22Rv1 (cell line): Measurements from ENCODE around the gene EEPD1.

Experiments used
- H3K27ac ChIP-seq: fragments of 450-650 bp; 2 replicates; pipeline ENCODE4 v1.5.1; 2017
- CTCF ChIP-seq: fragments of 450-650 bp; IDR thresholded peaks from 2 replicates; pipeline ENCODE4 v1.5.1; 2017; ENCODE audit warnings: mild to moderate bottlenecking
- ZFX ChIP-seq: fragments of 450-650 bp; IDR thresholded peaks from 2 replicates; pipeline ENCODE4 v1.6.1; 2017; ENCODE audit warnings: antibody characterized with exemption, borderline replicate concordance

EEPD1 gene

DNA sequence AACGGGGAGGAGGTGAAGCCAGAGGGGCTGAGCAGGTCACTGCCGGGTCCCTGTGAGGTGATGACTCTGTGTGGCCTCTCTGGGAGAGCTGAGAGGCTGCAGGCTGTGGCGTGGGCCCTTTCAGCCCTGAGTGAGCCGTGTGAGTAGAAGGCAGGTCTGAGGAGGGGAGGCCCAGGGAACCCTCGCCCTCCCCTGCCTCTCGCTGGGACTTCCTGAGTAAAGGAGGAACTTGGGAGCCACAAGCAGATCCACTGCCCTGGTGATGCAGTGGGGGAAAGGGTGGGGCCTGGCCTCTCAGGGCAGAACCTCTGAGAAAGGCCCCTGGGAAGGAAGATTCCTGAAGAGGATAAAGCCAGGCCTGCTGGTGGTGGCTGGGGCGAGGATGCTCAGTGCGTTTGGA lies 22.8 kb downstream of the EEPD1 start:
- no peak for TF ChIP-seq CTCF
- no peak for TF ChIP-seq ZFX
- no peak overlapping the region for H3K27ac ChIP-seq

DNA sequence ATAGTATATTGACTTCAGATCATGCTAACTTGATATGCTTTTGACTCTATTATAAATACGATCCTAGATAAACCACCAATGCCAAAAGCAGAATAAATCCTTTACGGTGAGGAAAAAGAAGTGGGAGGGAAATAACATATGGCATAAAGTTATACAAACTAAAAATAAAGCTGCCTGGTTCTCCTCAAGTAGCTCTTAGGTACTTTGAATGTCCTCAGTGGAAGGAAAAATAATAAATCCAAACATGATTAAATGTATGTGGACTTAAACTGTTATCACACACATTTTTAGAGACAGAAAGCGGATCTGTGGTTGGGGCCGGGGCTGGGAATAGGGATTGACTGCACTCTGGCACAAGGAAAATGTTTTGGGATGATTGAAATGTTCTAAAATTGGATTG lies 23.6 kb downstream of the EEPD1 start:
- TF ChIP-seq ZFX (no peak), CTCF (no peak)
- no peak overlapping the region for H3K27ac ChIP-seq

DNA sequence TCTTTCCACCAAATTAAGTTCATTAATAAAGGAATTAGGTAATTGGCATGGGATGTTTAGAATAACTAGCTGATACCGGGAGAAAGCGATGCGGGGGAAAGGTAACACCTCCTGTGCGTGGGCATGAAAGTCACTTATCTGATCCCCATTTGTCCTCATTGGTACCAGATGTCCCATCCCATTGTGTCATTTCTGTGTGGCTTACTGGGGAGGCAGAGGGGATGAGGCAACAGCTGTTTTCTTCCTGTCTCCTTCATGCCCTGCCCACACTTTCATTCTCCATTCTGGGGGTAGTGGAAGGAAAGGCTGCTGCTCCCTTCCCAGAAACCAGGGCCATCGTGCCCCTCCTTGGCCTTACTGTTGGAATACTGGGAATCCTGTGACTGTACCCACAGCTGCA lies 27.1 kb downstream of the EEPD1 start:
- no peak overlapping the region for H3K27ac ChIP-seq

DNA sequence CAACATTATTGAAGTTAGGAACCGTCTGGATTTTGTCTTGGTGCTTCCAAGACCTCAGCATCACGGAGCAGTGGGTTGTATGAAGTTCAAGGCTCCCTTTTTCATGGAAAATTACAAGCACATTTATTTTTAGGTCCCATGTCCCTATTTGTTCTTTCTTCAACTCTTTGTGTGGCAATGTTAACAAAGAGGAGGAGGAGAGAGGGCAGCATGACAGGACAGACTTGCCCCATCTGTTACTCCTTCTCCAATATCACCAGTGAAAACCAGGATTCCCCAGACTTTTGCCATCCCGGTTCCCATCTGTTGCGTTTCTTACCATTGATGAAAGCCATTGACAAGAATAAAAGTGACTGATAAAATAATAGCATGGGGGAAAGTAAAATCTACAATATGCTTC lies 28.6 kb downstream of the EEPD1 start:
- no peak overlapping the region for H3K27ac ChIP-seq

More for the DNA sequence above, 27.1 kb downstream of the EEPD1 start:
- no peak for TF ChIP-seq CTCF
- TF ChIP-seq ZFX = no peak

GRCh38 chr7:36182854-36183604 lies 30.0 kb downstream of the EEPD1 start:
- H3K27ac ChIP-seq = no peak overlapping the region
- no peak for TF ChIP-seq ZFX
- TF ChIP-seq CTCF = no peak

More for the DNA sequence above, 28.6 kb downstream of the EEPD1 start:
- no peak for TF ChIP-seq CTCF
- no peak for TF ChIP-seq ZFX

GRCh38 chr7:36185092-36185491 lies 32.0 kb downstream of the EEPD1 start:
- no peak overlapping the region for H3K27ac ChIP-seq
- TF ChIP-seq CTCF (no peak), ZFX (no peak)

GRCh38 chr7:36185756-36186155 lies 32.7 kb downstream of the EEPD1 start:
- no peak overlapping the region for H3K27ac ChIP-seq
- TF ChIP-seq CTCF = no peak
- TF ChIP-seq ZFX = no peak
